K562 (cell line): ENCODE data around the gene EHMT2. TPM values are rescaled to one million over a fixed set of nuclear protein-coding genes. Genes with fewer than 3 reads are reported as not detected.

Experiments
- FOXK2 ChIP-seq, 2 experiments: fragments of 450-650 bp; IDR thresholded peaks in 1 of 2; conservative IDR thresholded peaks in 1 of 2; 2 replicates each; pipeline ENCODE4 v1.6.1; 2016; ENCODE audit warnings: low read depth in 2 of 2, mild to moderate bottlenecking in 1 of 2
- LEF1 ChIP-seq: fragments of 450-650 bp; IDR thresholded peaks from 2 replicates; pipeline ENCODE4 v1.6.1; 2016; ENCODE audit warnings: mild to moderate bottlenecking
- MEIS2 ChIP-seq: fragments of 450-650 bp; IDR thresholded peaks from 2 replicates; pipeline ENCODE4 v1.6.1; 2014; ENCODE audit warnings: mild to moderate bottlenecking; ENCODE audit not compliant: partially characterized antibody
- PURB ChIP-seq: sonication (generic); formaldehyde crosslinking; IDR thresholded peaks from 2 replicates; pipeline ENCODE4 v1.9.0; 2021; ENCODE audit warnings: low read depth, mild to moderate bottlenecking, missing genetic modification reagents
- SMARCE1 ChIP-seq: fragments of 450-650 bp; IDR thresholded peaks from 2 replicates; pipeline ENCODE4 v1.7.1; 2016; ENCODE audit warnings: mild to moderate bottlenecking
- TAF1 ChIP-seq: IDR thresholded peaks from 2 replicates; pipeline ENCODE4 v1.6.1; 2011; ENCODE audit warnings: mild to moderate bottlenecking, low read length, moderate library complexity; ENCODE audit not compliant: insufficient read depth, control insufficient read depth, severe bottlenecking; ENCODE audit errors: extremely low read depth
- ZBED1 ChIP-seq: IDR thresholded peaks from 2 replicates; pipeline ENCODE4 v1.6.1; 2014
- polyA plus RNA-seq, 8 experiments: library from polyadenylated mRNA; depleted of rRNA in 4 of 8; stranded (reverse) in 5 of 8; unstranded in 3 of 8; fragments of >200 nt; fragmentation: Nextera tagmentation in 2 of 8; fragmentation: Illumina TruSeq in 1 of 8; extraction: Ambion mirVana in 2 of 8; extraction: Trizol in 1 of 8; gene quantifications; 2 replicates each; pipeline versions ENCODE4 v1.2.1 to v1.2.3, GENCODE V29; 2011 to 2014; ENCODE audit warnings: inconsistent platforms in 1 of 8, missing spikeins in 1 of 8
- total RNA-seq, 7 experiments: library from RNA; depleted of rRNA in 6 of 7; stranded (reverse); fragments of >200 nt in 6 of 7; fragmentation: Illumina TruSeq in 2 of 7; extraction: Trizol in 2 of 7; gene quantifications; 2 replicates each; pipeline versions ENCODE4 v1.2.1 to v1.2.3, GENCODE V29; 2011 to 2021; ENCODE audit warnings: low replicate concordance in 1 of 7
- TF ChIP-seq, protein P1 (sequence below), 2 experiments: fragments of 450-650 bp in 1 of 2; sonication (generic) in 1 of 2; formaldehyde crosslinking in 1 of 2; IDR thresholded peaks; 2 replicates each; pipeline versions ENCODE4 v1.7.1 to v1.9.0; 2016 to 2022; ENCODE audit warnings: inconsistent platforms in 1 of 2, mild to moderate bottlenecking in 1 of 2, missing genetic modification reagents in 1 of 2
- TF ChIP-seq, protein P2 (sequence below), 2 experiments: fragments of 450-650 bp; IDR thresholded peaks; 2 replicates each; pipeline ENCODE4 v1.6.1; 2016
- TF ChIP-seq, protein P3 (sequence below): fragments of 450-650 bp; formaldehyde crosslinking; IDR thresholded peaks from 2 replicates; pipeline ENCODE4 v1.4.0; 2020; ENCODE audit warnings: mild to moderate bottlenecking
- TF ChIP-seq, protein P4 (sequence below), 2 experiments: fragments of 450-650 bp; conservative IDR thresholded peaks; 2 replicates each; pipeline ENCODE4 v1.6.1; 2017; ENCODE audit warnings: mild to moderate bottlenecking in 2 of 2, moderate library complexity in 2 of 2

EHMT2 gene
- total and polyA plus RNA-seq, 9 of the 15 experiments (the other 6 are each of a cell fraction or from before 2014, with no cell fraction given): 2.1 to 63.8 (median 38.5) TPM

DNA sequence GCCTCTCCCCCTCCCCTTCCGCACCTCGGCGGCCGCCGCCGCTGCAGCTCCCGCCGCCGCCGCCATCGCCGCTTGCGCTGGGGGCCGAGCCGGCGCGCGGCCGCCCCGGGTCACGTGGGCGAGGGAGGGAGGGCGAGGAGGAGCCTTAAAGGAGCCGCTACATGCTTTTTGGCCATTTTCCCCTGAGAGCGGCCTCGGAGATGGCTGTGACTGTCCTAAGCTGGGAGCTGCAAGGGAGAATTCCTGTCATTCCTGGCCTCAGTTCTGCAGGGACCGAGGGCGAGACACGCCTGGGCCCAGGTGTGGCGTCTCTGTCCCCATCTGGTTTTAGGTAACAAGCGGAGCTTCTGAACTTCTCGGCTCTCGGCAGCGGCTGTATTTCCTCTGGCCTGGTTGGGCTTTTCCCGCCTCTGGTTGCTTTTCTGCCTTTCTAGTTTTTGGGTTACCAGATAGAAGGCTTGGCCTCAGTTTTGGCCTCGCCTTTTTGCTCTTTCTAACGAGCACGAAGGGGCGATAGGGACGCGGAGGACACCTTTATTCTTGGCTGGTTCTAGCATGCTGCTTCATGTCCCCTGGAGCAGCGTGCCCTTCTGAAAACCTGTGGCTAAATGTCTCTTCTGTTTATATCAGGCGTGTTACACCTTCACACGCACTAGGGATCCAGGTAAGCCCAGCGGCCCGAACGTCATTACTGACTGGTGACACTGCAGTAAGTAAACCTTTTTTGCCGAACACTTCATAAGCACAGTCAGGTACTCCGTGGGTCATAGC, at the start of gene EHMT2 (continued):
- TF ChIP-seq, protein P1, sequence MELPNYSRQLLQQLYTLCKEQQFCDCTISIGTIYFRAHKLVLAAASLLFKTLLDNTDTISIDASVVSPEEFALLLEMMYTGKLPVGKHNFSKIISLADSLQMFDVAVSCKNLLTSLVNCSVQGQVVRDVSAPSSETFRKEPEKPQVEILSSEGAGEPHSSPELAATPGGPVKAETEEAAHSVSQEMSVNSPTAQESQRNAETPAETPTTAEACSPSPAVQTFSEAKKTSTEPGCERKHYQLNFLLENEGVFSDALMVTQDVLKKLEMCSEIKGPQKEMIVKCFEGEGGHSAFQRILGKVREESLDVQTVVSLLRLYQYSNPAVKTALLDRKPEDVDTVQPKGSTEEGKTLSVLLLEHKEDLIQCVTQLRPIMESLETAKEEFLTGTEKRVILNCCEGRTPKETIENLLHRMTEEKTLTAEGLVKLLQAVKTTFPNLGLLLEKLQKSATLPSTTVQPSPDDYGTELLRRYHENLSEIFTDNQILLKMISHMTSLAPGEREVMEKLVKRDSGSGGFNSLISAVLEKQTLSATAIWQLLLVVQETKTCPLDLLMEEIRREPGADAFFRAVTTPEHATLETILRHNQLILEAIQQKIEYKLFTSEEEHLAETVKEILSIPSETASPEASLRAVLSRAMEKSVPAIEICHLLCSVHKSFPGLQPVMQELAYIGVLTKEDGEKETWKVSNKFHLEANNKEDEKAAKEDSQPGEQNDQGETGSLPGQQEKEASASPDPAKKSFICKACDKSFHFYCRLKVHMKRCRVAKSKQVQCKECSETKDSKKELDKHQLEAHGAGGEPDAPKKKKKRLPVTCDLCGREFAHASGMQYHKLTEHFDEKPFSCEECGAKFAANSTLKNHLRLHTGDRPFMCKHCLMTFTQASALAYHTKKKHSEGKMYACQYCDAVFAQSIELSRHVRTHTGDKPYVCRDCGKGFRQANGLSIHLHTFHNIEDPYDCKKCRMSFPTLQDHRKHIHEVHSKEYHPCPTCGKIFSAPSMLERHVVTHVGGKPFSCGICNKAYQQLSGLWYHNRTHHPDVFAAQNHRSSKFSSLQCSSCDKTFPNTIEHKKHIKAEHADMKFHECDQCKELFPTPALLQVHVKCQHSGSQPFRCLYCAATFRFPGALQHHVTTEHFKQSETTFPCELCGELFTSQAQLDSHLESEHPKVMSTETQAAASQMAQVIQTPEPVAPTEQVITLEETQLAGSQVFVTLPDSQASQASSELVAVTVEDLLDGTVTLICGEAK (IDR thresholded peaks at IDR 0.05): peak; percentile 48; the same call in 1 of the 2 replicates
- TF ChIP-seq, protein P1 (CRISPR knock-in tag; IDR thresholded peaks at IDR 0.05): no peak
- TF ChIP-seq, protein P2, sequence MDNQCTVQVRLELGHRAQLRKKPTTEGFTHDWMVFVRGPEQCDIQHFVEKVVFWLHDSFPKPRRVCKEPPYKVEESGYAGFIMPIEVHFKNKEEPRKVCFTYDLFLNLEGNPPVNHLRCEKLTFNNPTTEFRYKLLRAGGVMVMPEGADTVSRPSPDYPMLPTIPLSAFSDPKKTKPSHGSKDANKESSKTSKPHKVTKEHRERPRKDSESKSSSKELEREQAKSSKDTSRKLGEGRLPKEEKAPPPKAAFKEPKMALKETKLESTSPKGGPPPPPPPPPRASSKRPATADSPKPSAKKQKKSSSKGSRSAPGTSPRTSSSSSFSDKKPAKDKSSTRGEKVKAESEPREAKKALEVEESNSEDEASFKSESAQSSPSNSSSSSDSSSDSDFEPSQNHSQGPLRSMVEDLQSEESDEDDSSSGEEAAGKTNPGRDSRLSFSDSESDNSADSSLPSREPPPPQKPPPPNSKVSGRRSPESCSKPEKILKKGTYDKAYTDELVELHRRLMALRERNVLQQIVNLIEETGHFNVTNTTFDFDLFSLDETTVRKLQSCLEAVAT (IDR thresholded peaks at IDR 0.05): 0 out of 4 replicates have a peak, but pooled peaks of 1 of the 2 experiments have one; percentile 16
- TF ChIP-seq, protein P3, sequence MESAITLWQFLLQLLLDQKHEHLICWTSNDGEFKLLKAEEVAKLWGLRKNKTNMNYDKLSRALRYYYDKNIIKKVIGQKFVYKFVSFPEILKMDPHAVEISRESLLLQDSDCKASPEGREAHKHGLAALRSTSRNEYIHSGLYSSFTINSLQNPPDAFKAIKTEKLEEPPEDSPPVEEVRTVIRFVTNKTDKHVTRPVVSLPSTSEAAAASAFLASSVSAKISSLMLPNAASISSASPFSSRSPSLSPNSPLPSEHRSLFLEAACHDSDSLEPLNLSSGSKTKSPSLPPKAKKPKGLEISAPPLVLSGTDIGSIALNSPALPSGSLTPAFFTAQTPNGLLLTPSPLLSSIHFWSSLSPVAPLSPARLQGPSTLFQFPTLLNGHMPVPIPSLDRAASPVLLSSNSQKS (CRISPR knock-in tag): 0 out of 2 replicates have a peak, but pooled peaks have one; percentile 40
- TF ChIP-seq PURB (CRISPR knock-in tag) (0 out of 2 replicates have a peak, but pooled peaks have one; percentile 23), MEIS2 (peak; percentile 9), FOXK2 (conservative IDR thresholded peaks at IDR 0.05 in 1 of 2, IDR thresholded peaks at IDR 0.05 in 1 of 2; ENCODE audit: low read depth in 2 of 2) (no peak), SMARCE1 (0 out of 2 replicates have a peak, but pooled peaks have one; percentile 12), LEF1 (no peak), ZBED1 (0 out of 2 replicates have a peak, but pooled peaks have one; percentile 0), TAF1 (peak; percentile 94)
- TF ChIP-seq, protein P4, sequence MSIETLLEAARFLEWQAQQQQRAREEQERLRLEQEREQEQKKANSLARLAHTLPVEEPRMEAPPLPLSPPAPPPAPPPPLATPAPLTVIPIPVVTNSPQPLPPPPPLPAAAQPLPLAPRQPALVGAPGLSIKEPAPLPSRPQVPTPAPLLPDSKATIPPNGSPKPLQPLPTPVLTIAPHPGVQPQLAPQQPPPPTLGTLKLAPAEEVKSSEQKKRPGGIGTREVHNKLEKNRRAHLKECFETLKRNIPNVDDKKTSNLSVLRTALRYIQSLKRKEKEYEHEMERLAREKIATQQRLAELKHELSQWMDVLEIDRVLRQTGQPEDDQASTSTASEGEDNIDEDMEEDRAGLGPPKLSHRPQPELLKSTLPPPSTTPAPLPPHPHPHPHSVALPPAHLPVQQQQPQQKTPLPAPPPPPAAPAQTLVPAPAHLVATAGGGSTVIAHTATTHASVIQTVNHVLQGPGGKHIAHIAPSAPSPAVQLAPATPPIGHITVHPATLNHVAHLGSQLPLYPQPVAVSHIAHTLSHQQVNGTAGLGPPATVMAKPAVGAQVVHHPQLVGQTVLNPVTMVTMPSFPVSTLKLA (conservative IDR thresholded peaks at IDR 0.05): peak; percentile 35 to 54; a peak in 2 of 4 replicates
